BE2C (cell line): ENCODE measurements around the gene SPINT1.

Experiments
- DNase-seq: peaks from one replicate; pipeline ENCODE4 v3.0.0-alpha.2; 2020
- H3K27me3 ChIP-seq: fragments of 250-450 bp; sonication (Bioruptor Pico); 2 replicates; pipeline ENCODE4 v1.5.1; 2020; ENCODE audit warnings: mild to moderate bottlenecking
- H3K36me3 ChIP-seq: fragments of 250-450 bp; sonication (Bioruptor Pico); 2 replicates; pipeline ENCODE4 v1.5.1; 2020; ENCODE audit warnings: mild to moderate bottlenecking
- H3K4me1 ChIP-seq: fragments of 250-450 bp; sonication (Bioruptor Pico); 2 replicates; pipeline ENCODE4 v1.5.1; 2020
- H3K4me3 ChIP-seq: 2 replicates; pipeline ENCODE4 v1.5.1; 2011; ENCODE audit warnings: low read depth, low read length
- H3K9me3 ChIP-seq: fragments of 250-450 bp; sonication (Bioruptor Pico); 2 replicates; pipeline ENCODE4 v1.5.1; 2020
- TF ChIP-seq, protein P1 (sequence below): IDR thresholded peaks from 2 replicates; pipeline ENCODE4 v1.5.1; 2012; ENCODE audit warnings: mild to moderate bottlenecking, low read depth, low read length

SPINT1 gene

GRCh38 chr15:40845036-40845435 lies 1.2 kb downstream of the SPINT1 start:
- H3K36me3 ChIP-seq: no peaks in the 10 kb centered on the region
- H3K4me3 ChIP-seq: no peak overlapping the region
- H3K4me1 ChIP-seq: peaks cover 4% of the 10 kb centered on the region
- TF ChIP-seq, protein P1, sequence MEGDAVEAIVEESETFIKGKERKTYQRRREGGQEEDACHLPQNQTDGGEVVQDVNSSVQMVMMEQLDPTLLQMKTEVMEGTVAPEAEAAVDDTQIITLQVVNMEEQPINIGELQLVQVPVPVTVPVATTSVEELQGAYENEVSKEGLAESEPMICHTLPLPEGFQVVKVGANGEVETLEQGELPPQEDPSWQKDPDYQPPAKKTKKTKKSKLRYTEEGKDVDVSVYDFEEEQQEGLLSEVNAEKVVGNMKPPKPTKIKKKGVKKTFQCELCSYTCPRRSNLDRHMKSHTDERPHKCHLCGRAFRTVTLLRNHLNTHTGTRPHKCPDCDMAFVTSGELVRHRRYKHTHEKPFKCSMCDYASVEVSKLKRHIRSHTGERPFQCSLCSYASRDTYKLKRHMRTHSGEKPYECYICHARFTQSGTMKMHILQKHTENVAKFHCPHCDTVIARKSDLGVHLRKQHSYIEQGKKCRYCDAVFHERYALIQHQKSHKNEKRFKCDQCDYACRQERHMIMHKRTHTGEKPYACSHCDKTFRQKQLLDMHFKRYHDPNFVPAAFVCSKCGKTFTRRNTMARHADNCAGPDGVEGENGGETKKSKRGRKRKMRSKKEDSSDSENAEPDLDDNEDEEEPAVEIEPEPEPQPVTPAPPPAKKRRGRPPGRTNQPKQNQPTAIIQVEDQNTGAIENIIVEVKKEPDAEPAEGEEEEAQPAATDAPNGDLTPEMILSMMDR: no peak
- peaks cover 22% of the 10 kb centered on the region for H3K27me3 ChIP-seq
- H3K9me3 ChIP-seq: no peaks in the 10 kb centered on the region
- DNase-seq: no peak

GRCh38 chr15:40845511-40846284 lies 1.9 kb downstream of the SPINT1 start:
- peaks cover 22% of the 10 kb centered on the region for H3K27me3 ChIP-seq
- no peaks in the 10 kb centered on the region for H3K36me3 ChIP-seq
- no peak for DNase-seq
- H3K4me3 ChIP-seq: no peak overlapping the region
- peaks cover 4% of the 10 kb centered on the region; the same call in 1 of the 2 replicates for H3K4me1 ChIP-seq
- no peaks in the 10 kb centered on the region for H3K9me3 ChIP-seq
- TF ChIP-seq, protein P1: no peak

GRCh38 chr15:40846841-40847222 lies 3.0 kb downstream of the SPINT1 start:
- TF ChIP-seq, protein P1: no peak
- H3K4me3 ChIP-seq: no peak overlapping the region

GRCh38 chr15:40847223-40847961 lies 3.5 kb downstream of the SPINT1 start:
- Histone ChIP-seq H3K4me3 (no peak overlapping the region), H3K4me1 (peaks cover 4% of the 10 kb centered on the region; the same call in 1 of the 2 replicates), H3K36me3 (no peaks in the 10 kb centered on the region), H3K9me3 (no peaks in the 10 kb centered on the region), H3K27me3 (peaks cover 22% of the 10 kb centered on the region)
- TF ChIP-seq, protein P1: no peak
- DNase-seq: peak; percentile 56

More at GRCh38 chr15:40846841-40847222, 3.0 kb downstream of the SPINT1 start:
- Histone ChIP-seq H3K4me1 (peaks cover 4% of the 10 kb centered on the region; the same call in 1 of the 2 replicates), H3K27me3 (peaks cover 22% of the 10 kb centered on the region), H3K9me3 (no peaks in the 10 kb centered on the region), H3K36me3 (no peaks in the 10 kb centered on the region)
- DNase-seq: no peak

- TF ChIP-seq, protein P1: no peak
- DNase-seq: no peak
- Histone ChIP-seq H3K4me1 (peaks cover 4% of the 10 kb centered on the region; the same call in 1 of the 2 replicates), H3K36me3 (no peaks in the 10 kb centered on the region), H3K4me3 (no peak overlapping the region), H3K27me3 (no peaks in the 10 kb centered on the region), H3K9me3 (no peaks in the 10 kb centered on the region)
Observed at GRCh38 chr15:40850576-40851112, 6.8 kb downstream of the SPINT1 start.
